ENCODE data around the gene ACER1.

Gene ACER1

GRCh38 chr19:6263735-6264444 lies 69.5 kb downstream of the ACER1 start:
- no peaks in the 10 kb centered on the region for H3K27me3 ChIP-seq
- H3K36me3 ChIP-seq = peaks cover 77% of the 10 kb centered on the region
- no peak overlapping the region for H3K4me3 ChIP-seq (ENCODE audit: low read depth, low read length)
- DNase-seq = no peak
- H3K9me3 ChIP-seq = no peaks in the 10 kb centered on the region
- no peaks in the 10 kb centered on the region for H3K4me1 ChIP-seq
- no peak for TF ChIP-seq CTCF (IDR thresholded peaks at IDR 0.05; ENCODE audit: low read depth, low read length)

- Histone ChIP-seq H3K9me3 (no peaks in the 10 kb centered on the region), H3K27me3 (no peaks in the 10 kb centered on the region), H3K4me1 (no peaks in the 10 kb centered on the region), H3K36me3 (peaks cover 77% of the 10 kb centered on the region), H3K4me3 (ENCODE audit: low read depth, low read length) (no peak overlapping the region)
- no peak for TF ChIP-seq CTCF (IDR thresholded peaks at IDR 0.05; ENCODE audit: low read depth, low read length)
- DNase-seq = no peak
These were observed 70.1 kb downstream of the ACER1 start for GRCh38 chr19:6263306-6263705.

- peaks cover 77% of the 10 kb centered on the region for H3K36me3 ChIP-seq
- no peaks in the 10 kb centered on the region for H3K4me1 ChIP-seq
- TF ChIP-seq CTCF (IDR thresholded peaks at IDR 0.05; ENCODE audit: low read depth, low read length) = no peak
- H3K4me3 ChIP-seq (ENCODE audit: low read depth, low read length) = no peak overlapping the region
- H3K27me3 ChIP-seq = no peaks in the 10 kb centered on the region
- DNase-seq = no peak
- no peaks in the 10 kb centered on the region for H3K9me3 ChIP-seq
These were observed 70.9 kb downstream of the ACER1 start for GRCh38 chr19:6262519-6262918.

- no peak for TF ChIP-seq CTCF (IDR thresholded peaks at IDR 0.05; ENCODE audit: low read depth, low read length)
- Histone ChIP-seq H3K4me1 (no peaks in the 10 kb centered on the region), H3K9me3 (no peaks in the 10 kb centered on the region), H3K36me3 (peaks cover 76% of the 10 kb centered on the region), H3K27me3 (no peaks in the 10 kb centered on the region), H3K4me3 (ENCODE audit: low read depth, low read length) (no peak overlapping the region)
- DNase-seq = no peak
These were observed 71.5 kb downstream of the ACER1 start for GRCh38 chr19:6261883-6262282.

GRCh38 chr19:6260912-6261650 lies 72.3 kb downstream of the ACER1 start:
- H3K9me3 ChIP-seq = no peaks in the 10 kb centered on the region
- peak; percentile 65 for DNase-seq
- H3K27me3 ChIP-seq = no peaks in the 10 kb centered on the region
- H3K4me3 ChIP-seq (ENCODE audit: low read depth, low read length) = no peak overlapping the region
- no peaks in the 10 kb centered on the region for H3K4me1 ChIP-seq
- TF ChIP-seq CTCF (IDR thresholded peaks at IDR 0.05; ENCODE audit: low read depth, low read length) = peak; percentile 68
- peaks cover 77% of the 10 kb centered on the region for H3K36me3 ChIP-seq

GRCh38 chr19:6260376-6260775 lies 73.0 kb downstream of the ACER1 start:
- peaks cover 76% of the 10 kb centered on the region for H3K36me3 ChIP-seq
- no peaks in the 10 kb centered on the region for H3K9me3 ChIP-seq
- no peaks in the 10 kb centered on the region for H3K27me3 ChIP-seq
- no peaks in the 10 kb centered on the region for H3K4me1 ChIP-seq
- no peak for TF ChIP-seq CTCF (IDR thresholded peaks at IDR 0.05; ENCODE audit: low read depth, low read length)
- no peak for DNase-seq
- H3K4me3 ChIP-seq (ENCODE audit: low read depth, low read length) = no peak overlapping the region
